ENCODE data around the gene LGALS16. TPM values are rescaled to one million over a fixed set of nuclear protein-coding genes. Genes with fewer than 3 reads are reported as not detected.

Gene LGALS16, protein sequence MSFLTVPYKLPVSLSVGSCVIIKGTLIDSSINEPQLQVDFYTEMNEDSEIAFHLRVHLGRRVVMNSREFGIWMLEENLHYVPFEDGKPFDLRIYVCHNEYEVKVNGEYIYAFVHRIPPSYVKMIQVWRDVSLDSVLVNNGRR
- total RNA-seq, result not detected
- not detected for polyA plus RNA-seq

DNA sequence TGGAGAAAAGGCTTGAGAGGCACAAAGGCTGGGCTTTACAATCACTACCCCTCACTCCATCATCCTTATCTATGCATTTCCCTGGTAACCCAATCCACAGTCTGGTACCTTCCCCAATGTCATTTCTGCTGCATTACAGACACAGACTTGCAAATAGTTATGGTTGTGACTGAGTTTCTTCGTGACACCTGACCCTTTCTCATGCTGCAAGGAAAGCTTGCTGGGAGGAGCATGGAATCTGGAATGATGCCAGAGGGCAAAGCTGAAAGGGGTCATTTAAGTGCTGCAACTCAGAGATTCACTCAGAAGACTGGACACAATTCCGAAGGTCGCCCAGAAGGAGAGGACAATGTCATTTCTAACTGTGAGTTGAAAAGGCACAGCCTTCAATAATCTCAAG lies at the start of gene LGALS16:
Gene LGALS16, plus strand, starts transcription at position 301 of the 400 bp plus-strand sequence. Its CDS starts 49 bp downstream, at position 350.
- no peaks in the 10 kb centered on the region for H3K36me3 ChIP-seq
- H3K9me3 ChIP-seq, result no peaks in the 10 kb centered on the region
- no peak for DNase-seq
- TF ChIP-seq CTCF (IDR thresholded peaks at IDR 0.05), result no peak
- no peak for TF ChIP-seq POLR2A (IDR thresholded peaks at IDR 0.05)
- no peak for TF ChIP-seq POLR2AphosphoS5 (IDR thresholded peaks at IDR 0.05)
- TF ChIP-seq EP300 (IDR thresholded peaks at IDR 0.05), result no peak
- no peak within 1 kb of the TSS for H3K4me3 ChIP-seq
- H3K4me1 ChIP-seq, result no peaks in the 10 kb centered on the region
- no peaks in the 10 kb centered on the region for H3K27me3 ChIP-seq
- intact Hi-C loops (cut with DNase I), result no loop called here
- 48 to 57% methylated on average over 3 of the region's 3 CpGs for WGBS, 2 donors
- H3K27ac ChIP-seq, result no peak within 1 kb of the TSS

- DNase-seq, result no peak
- 83 to 91% methylated on average over 9 of the region's 9 CpGs for WGBS, 2 donors
- Histone ChIP-seq H3K4me1 (no peaks in the 10 kb centered on the region), H3K27ac (no peak overlapping the region), H3K4me3 (no peak overlapping the region), H3K36me3 (no peaks in the 10 kb centered on the region), H3K27me3 (peaks cover 0 to 4% (median 0%) of the 10 kb centered on the region in 3 donors), H3K9me3 (no peaks in the 10 kb centered on the region)
- intact Hi-C loops (cut with DNase I), result no loop called here
- TF ChIP-seq EP300 (IDR thresholded peaks at IDR 0.05), result no peak
- TF ChIP-seq POLR2AphosphoS5 (IDR thresholded peaks at IDR 0.05), result no peak
- no peak for TF ChIP-seq CTCF (IDR thresholded peaks at IDR 0.05)
- no peak for TF ChIP-seq POLR2A (IDR thresholded peaks at IDR 0.05)
Measured at GRCh38 chr19:39607021-39607420, 48.7 kb upstream of the LGALS16 start.

DNA sequence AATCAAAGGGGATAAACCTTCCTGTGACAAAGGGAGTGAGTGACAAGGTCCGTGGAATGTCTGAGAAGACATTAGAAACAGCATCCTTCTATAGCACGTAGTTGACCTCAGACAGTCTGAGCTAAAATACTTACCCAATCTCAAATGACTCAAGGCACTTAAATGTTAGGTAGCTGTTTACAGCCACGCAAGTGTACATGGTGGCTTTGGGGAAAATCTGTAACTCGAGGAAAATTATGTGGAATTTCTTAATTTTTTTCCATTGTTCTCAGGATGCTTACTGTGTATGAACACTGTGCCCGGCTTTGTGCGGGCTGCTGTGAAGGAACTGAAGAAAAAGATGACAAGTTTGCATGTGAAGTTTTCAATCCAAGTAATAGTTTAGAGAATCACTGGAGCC lies 48.2 kb upstream of the LGALS16 start:
- DNase-seq, result no peak
- Histone ChIP-seq H3K4me3 (no peak overlapping the region), H3K9me3 (no peaks in the 10 kb centered on the region), H3K27ac (no peak overlapping the region), H3K36me3 (no peaks in the 10 kb centered on the region), H3K4me1 (no peaks in the 10 kb centered on the region), H3K27me3 (peaks cover 0 to 4% (median 0%) of the 10 kb centered on the region in 3 donors)
- no peak for TF ChIP-seq POLR2AphosphoS5 (IDR thresholded peaks at IDR 0.05)
- TF ChIP-seq EP300 (IDR thresholded peaks at IDR 0.05), result no peak
- no peak for TF ChIP-seq CTCF (IDR thresholded peaks at IDR 0.05)
- TF ChIP-seq POLR2A (IDR thresholded peaks at IDR 0.05), result no peak
- WGBS, 2 donors, result 70 to 77% methylated on average over 6 of the region's 6 CpGs
- intact Hi-C loops (cut with DNase I), result no loop called here

- no peak overlapping the region for H3K27ac ChIP-seq
- H3K4me1 ChIP-seq, result no peaks in the 10 kb centered on the region
- TF ChIP-seq EP300 (IDR thresholded peaks at IDR 0.05), result no peak
- no peak for TF ChIP-seq POLR2AphosphoS5 (IDR thresholded peaks at IDR 0.05)
- no peak for TF ChIP-seq POLR2A (IDR thresholded peaks at IDR 0.05)
- TF ChIP-seq CTCF (IDR thresholded peaks at IDR 0.05), result no peak
- H3K9me3 ChIP-seq, result no peaks in the 10 kb centered on the region
- intact Hi-C loops (cut with DNase I), result no loop called here
- H3K27me3 ChIP-seq, result no peaks in the 10 kb centered on the region
- H3K36me3 ChIP-seq, result no peaks in the 10 kb centered on the region
- no peak overlapping the region for H3K4me3 ChIP-seq
- DNase-seq, result no peak
- WGBS, 2 donors, result 60 to 65% methylated on average over 2 of the region's 2 CpGs
Measured at GRCh38 chr19:39613597-39613996, 42.1 kb upstream of the LGALS16 start.

DNA sequence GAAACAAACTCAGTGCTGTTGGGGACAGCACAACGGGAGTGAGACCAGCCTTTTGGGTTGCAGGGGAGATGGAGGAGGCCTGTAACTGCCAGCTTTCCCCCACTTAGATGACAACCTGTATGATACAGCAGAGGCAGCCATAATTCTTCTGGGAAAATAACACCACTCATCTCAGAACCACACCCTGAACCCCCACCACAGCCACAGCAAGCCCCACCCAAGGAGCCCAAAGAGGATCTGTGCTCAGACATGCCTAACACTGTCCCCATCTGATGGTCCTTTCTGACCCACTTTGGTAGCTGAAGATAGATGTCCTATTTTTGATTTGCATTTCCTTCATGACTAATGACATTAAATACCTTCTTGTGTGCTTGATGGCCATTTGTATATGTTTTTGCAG lies 38.0 kb upstream of the LGALS16 start:
- no peak for TF ChIP-seq POLR2AphosphoS5 (IDR thresholded peaks at IDR 0.05)
- no peak for TF ChIP-seq POLR2A (IDR thresholded peaks at IDR 0.05)
- Histone ChIP-seq H3K9me3 (no peaks in the 10 kb centered on the region), H3K27ac (no peak overlapping the region), H3K4me3 (no peak overlapping the region), H3K36me3 (no peaks in the 10 kb centered on the region), H3K27me3 (no peaks in the 10 kb centered on the region), H3K4me1 (no peaks in the 10 kb centered on the region)
- WGBS, 2 donors, result 46 to 58% methylated on average over 1 of the region's 1 CpG
- intact Hi-C loops (cut with DNase I), result no loop called here
- no peak for DNase-seq

Data from sigmoid colon (tissue), 7 donors.